ENCODE data around the gene MINDY2.
"Not testable (repeated sequence)": the region's sequence is repeated elsewhere in the genome, so short reads cannot be mapped to it uniquely, and the experiment has no call there.

MINDY2 gene

GRCh38 chr15:58883926-58884325 lies 112.8 kb downstream of the MINDY2 start:
- not testable (repeated sequence) for DNase-seq (ENCODE audit: low read depth, low spot score)

GRCh38 chr15:58886921-58887320 lies 115.8 kb downstream of the MINDY2 start:
- DNase-seq (ENCODE audit: low read depth, low spot score): no peak

- no peak for DNase-seq (ENCODE audit: low read depth, low spot score)
Measured at GRCh38 chr15:58889363-58889762, 118.3 kb downstream of the MINDY2 start.

GRCh38 chr15:58898150-58898680 lies 127.1 kb downstream of the MINDY2 start:
- no peak for DNase-seq (ENCODE audit: low read depth, low spot score)

GRCh38 chr15:58900631-58901030 lies 129.5 kb downstream of the MINDY2 start:
- no peak for DNase-seq (ENCODE audit: low read depth, low spot score)

- no peak for DNase-seq (ENCODE audit: low read depth, low spot score)
Measured at GRCh38 chr15:58908550-58909309, 137.6 kb downstream of the MINDY2 start.

DNA sequence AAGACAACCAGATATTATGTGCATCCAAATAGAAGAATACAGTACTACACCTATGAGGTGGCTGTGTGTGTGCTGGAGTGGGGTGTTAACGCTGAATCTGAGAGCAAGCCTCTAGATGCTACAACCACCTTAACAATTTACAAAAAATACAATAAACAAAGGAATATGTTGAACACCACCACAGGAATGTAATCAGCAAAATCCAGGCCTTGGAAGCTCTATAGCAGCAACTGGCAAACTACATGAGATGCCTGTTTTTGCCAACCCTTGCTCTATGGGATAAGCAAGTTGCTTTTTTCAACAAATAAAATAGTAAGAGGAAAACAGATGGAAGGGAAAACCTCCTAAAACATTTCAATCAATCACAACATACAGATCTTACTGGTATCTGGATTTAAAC lies 138.5 kb downstream of the MINDY2 start:
- no peak for DNase-seq (ENCODE audit: low read depth, low spot score)

- no peak for DNase-seq (ENCODE audit: low read depth, low spot score)
Measured at GRCh38 chr15:58910456-58910855, 139.4 kb downstream of the MINDY2 start.
